Measurements from ENCODE around the gene ARHGAP19.

The ARHGAP19 gene

GRCh38 chr10:97229322-97230015 is 63.0 kb downstream of the ARHGAP19 start:
- no peak for DNase-seq (ENCODE audit: low read depth in 2 of 2)

DNA sequence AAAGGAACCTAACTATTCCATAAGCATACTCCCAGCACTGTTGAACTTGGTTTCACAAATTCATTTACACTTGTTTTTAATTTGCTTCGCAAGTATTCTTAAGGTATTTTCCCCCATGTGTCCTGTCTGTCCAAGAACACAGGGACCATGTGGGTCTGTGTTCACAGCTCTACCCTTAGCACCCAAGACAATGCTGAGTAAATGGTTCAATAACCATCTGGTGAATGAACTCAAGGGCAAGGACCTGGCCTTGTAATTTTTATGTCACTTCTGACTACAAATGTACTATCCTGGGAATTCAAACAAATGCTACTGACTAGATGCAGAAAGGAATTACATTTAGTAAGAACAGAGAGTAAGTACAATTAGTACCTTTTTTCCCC is 63.7 kb downstream of the ARHGAP19 start:
- no peak for DNase-seq (ENCODE audit: low read depth in 2 of 2)

GRCh38 chr10:97228130-97228774 is 64.2 kb downstream of the ARHGAP19 start:
- no peak for DNase-seq (ENCODE audit: low read depth in 2 of 2)

GRCh38 chr10:97226398-97226797 is 66.0 kb downstream of the ARHGAP19 start:
- no peak for DNase-seq (ENCODE audit: low read depth in 2 of 2)

- DNase-seq (ENCODE audit: low read depth in 2 of 2): no peak
These were observed 67.7 kb downstream of the ARHGAP19 start for GRCh38 chr10:97224483-97225435.

DNA sequence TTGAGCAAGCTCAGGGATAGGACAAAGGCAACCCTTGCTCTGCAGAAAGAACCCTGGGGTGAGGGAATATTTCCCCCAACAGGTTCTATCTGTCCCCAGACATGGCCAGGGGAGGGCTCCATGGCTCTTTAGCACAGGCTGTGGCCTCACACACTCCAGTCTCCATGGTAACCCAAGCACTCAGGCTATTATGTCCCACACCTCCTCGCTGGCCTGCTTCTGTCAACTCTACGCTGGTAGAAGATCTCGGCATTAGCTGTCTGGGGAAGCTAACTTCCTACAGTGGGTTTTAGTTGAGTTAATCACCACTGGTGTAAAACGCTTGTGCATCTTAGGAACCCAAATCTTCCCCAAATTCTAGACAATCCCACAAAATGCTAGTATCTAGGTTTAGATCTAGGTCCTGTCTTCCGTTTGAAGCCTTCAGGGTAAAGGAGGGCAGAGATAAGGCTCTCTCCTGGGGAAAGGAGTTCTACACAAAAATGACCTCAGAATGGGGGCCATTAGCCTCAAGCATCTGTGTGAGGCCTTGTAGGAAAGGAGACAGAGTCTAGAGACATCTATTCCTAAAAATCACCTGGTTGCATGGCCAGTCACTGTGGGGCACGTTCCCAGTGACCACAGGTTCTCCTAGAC is 70.0 kb downstream of the ARHGAP19 start:
- DNase-seq (ENCODE audit: low read depth in 2 of 2): no peak

DNA sequence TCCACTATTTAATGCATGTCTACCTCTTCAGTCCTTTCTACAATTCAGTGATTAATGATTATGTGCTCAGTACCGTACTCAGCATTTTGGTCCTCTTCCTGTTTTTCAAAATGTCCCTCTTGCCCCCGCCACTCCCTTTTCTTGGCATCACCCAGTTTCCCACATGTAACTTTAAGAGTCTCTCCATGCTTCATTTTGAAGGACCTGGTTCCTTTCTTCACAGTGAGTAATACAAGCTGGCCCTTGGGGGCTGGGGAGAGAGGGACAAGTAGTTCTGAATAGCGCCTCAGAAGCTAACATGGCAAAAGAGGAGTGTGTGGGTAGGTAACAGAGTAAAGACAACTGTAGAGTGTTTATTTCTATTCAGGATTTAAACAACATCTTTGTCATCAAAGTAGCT is 72.1 kb downstream of the ARHGAP19 start:
- no peak for DNase-seq (ENCODE audit: low read depth in 2 of 2)

GRCh38 chr10:97217299-97217698 is 75.1 kb downstream of the ARHGAP19 start:
- no peak for DNase-seq (ENCODE audit: low read depth in 2 of 2)

GRCh38 chr10:97215619-97216260 is 76.7 kb downstream of the ARHGAP19 start:
- no peak for DNase-seq (ENCODE audit: low read depth in 2 of 2)

DNA sequence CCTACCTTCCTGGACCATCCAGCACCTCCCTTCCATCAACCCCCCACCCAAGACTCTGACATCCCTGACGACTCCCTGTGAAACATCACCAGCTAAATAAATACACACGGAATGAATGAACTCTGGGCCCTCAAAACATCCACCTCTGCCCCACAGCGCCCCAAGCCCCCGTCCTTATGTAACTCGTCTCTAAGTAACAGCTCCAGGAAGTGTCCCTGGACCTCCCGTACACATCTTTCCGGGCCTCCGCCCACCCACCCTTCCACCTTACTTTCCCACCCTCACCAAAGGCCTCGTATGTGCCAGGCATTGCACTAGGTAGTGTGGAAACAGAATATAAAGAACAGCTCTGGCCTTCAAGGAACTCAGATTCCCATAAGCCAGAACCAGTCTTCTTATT is 79.0 kb downstream of the ARHGAP19 start:
- DNase-seq (ENCODE audit: low read depth in 2 of 2): no peak

GRCh38 chr10:97211229-97211628 is 81.2 kb downstream of the ARHGAP19 start:
- DNase-seq (ENCODE audit: low read depth in 2 of 2): no peak

GRCh38 chr10:97210543-97210960 is 81.9 kb downstream of the ARHGAP19 start:
- peak; percentile 49 to 67 for DNase-seq (ENCODE audit: low read depth in 2 of 2)

GRCh38 chr10:97207756-97208346 is 84.6 kb downstream of the ARHGAP19 start:
- no peak for DNase-seq (ENCODE audit: low read depth in 2 of 2)

DNA sequence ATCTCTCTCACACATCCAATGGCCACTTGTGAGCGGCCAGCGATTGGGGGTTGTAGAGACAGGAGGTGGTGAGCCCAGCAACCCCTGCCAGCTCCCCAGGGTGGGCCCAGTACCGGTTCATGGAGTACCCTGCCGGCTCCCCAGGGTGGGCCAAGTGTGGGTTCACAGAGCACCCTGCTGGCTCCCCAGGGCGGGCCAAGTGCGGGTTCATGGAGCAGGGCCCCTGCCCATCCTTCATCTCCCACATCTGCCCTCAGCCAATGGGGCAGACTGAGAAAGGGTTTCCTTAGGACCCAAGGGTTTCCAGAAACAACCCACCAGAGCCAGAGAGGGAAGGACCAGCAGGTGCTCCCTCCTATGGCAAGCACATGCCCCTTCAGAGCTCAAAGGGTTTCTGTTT is 85.3 kb downstream of the ARHGAP19 start:
- no peak for DNase-seq (ENCODE audit: low read depth in 2 of 2)

DNA sequence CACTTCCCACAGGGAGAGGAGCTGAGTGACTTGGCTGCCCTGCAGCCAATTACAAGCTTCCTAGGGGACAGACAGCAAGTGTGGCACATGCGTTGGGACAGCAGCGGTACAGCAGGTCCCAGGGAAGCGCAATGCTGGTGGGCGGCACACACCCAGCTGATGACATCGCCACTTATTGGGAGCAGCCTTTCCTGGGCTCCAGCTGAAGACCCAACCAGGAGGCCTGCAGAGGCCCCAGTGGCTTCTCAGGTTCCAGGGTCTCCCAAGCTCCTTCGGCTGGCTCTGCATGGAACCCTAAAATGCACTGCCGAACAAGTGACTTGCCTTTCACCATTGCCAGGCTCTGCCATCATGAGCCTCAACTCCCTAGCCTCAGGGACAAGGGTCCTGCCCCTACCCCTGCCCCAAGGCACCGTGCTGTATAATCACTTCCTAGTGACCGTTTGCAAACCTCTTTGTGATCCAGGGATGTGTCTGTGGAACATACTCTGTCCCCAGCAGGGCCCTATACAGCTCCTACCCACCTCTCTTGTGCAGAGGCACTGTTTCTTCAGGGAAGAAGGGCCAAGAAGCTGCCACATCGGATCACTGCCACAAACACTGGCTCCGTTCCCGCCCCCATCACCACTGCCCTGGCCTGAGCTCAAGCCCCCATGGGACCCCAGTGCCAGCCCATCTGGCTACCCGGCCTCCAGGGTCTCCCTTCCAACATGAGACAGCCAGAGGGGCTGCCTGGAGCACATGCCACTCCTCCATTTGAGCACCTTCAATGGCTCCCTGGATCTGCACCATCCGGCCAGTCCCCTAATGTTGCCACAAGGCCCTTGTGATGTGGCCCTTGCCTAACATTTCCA is 87.4 kb downstream of the ARHGAP19 start:
- DNase-seq (ENCODE audit: low read depth in 2 of 2): no peak

DNA sequence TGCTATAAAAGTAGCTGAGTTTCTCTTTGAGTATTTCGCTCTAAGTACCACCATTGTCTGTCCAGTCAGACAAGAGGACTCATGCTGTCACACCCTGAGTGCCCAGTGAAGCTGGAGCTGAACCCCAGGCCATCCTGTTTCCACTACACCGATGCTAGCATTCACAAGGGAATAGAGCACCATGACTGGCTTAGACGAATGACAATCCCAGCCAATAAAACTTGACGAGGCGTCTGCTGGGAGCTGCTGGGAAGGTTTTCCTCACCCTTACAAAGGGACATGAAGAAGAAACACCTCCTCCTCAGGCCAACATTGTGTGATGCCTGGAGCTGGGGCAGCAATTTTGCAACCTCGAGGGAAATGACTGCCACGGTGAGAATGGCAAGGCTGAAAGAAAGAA is 89.2 kb downstream of the ARHGAP19 start:
- DNase-seq (ENCODE audit: low read depth in 2 of 2): no peak

DNA sequence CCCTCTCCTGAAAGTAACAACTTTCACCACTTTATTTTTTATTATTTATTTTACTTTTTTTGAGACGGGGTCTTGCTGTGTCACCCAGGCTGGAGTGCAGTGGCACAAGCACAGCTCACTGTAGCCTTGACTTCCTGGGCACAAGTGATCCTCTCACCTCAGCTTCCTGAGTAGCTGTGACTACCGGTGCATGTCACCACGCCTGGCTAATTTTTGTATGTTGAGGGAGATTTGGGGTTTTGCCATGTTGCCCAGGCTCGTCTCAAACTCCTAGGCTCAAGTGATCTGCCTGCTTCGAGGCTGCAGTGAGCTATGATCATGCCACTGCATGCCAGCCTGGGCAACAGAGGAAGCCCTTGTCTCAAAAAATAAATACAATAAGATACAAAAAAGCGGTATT is 91.8 kb downstream of the ARHGAP19 start:
- no peak for DNase-seq (ENCODE audit: low read depth in 2 of 2)

DNA sequence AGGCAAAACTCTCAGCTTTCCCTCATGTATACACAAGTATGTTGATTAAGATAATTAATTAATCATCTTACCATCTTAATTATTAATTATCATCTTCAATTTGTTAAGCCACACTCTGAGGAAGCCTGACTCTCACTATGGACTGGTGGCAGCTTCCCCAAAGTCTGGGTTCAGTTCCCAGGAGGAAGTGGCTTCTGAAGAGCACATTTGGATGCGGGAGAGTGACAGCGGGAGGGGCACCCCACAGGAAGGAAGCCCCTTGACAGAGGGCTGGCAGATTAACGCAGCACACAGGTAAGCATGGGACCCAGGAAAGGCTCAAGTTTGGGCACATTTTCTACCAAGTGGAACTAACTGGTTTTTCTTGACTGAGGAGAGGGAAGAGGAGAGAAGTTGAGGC is 93.3 kb downstream of the ARHGAP19 start:
- DNase-seq (ENCODE audit: low read depth in 2 of 2): no peak

DNA sequence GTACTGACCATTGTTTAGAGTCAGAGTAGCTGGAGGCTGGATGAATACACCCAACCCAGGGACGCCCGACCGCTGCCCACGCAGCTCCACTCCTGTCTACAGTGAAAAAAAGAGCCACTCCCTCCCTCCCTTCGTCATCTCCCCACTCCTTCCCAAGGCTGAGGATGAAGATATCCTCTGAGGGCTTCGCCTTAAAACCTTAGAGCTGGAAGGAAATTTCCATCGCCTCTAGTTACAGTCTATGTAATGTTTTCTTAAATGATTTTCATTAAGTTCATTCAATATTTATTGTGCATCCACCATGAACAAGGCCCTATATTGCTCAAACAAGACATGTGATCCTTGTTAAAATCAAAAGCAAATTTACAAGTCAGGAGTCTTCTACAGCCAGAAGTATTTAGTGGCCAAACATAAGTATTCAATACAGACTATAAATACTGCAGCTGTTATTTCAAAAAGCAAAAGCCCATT is 95.4 kb downstream of the ARHGAP19 start:
- no peak for DNase-seq (ENCODE audit: low read depth in 2 of 2)
